ENCODE results near the gene JARID2. TPM values are rescaled to one million over a fixed set of nuclear protein-coding genes. Genes with fewer than 3 reads are reported as not detected.

The JARID2 gene
- total and polyA plus RNA-seq, 2 of the 8 experiments (the other 6 are each of a cell fraction or from before 2014, with no cell fraction given): 60.1 to 239 TPM

- FAIRE-seq: peak; percentile 65
- DNase-seq (ENCODE audit: low read depth in 1 of 2, low spot score in 2 of 2): no peak
- CTCF ChIA-PET (ENCODE audit: partially characterized antibody): interaction anchor here (0.6 to 3.7 kb wide), 37 partner anchors 9 to 1039 kb away, joined by 3 to 16 read pairs (median 3); no protein-coding TSS in a partner anchor
- Histone ChIP-seq H2BK120ac (replicated peaks; ENCODE audit: low read depth, low read length) (no peak overlapping the region), H4K20me1 (replicated peaks in 1 of 2; ENCODE audit: control insufficient read depth in 1 of 2, insufficient read depth in 2 of 2, low read length in 2 of 2) (peaks cover 64% of the 10 kb centered on the region in 2 experiments), H3K9me3 (ENCODE audit: insufficient read depth in 2 of 2, low read depth in 1 of 2, low read length in 1 of 2) (no peaks in the 10 kb centered on the region), H3K4ac (replicated peaks; ENCODE audit: insufficient read length, low read depth, low read length) (peak overlapping the region; percentile 10), H3K23ac (ENCODE audit: insufficient read length) (no peak overlapping the region), H3K23me2 (ENCODE audit: low read depth, low read length) (no peaks in the 10 kb centered on the region), H3K79me1 (ENCODE audit: low read depth, low read length) (peaks cover 10% of the 10 kb centered on the region; the same call in 1 of the 2 replicates), H3K27ac (ENCODE audit: low read depth, low read length) (no peak overlapping the region), H3K4me3 (ENCODE audit: extremely low read depth in 1 of 4, insufficient read depth in 2 of 4, low read depth in 3 of 4, low read length in 4 of 4) (no peak overlapping the region), H2BK12ac (ENCODE audit: low read depth, low read length) (no peak overlapping the region), H2AFZ (ENCODE audit: low read length) (no peak overlapping the region), H3K56ac (replicated peaks; ENCODE audit: insufficient read length, low read depth, low read length) (no peak overlapping the region), H2BK15ac (ENCODE audit: low read length) (no peak overlapping the region), H3K18ac (ENCODE audit: extremely low read depth, low read length) (0 out of 2 replicates have a peak overlapping the region, but pooled peaks have one; percentile 51), H2AK5ac (ENCODE audit: low read depth, low read length) (no peak overlapping the region), H3K27me3 (replicated peaks in 1 of 4; ENCODE audit: control insufficient read depth in 3 of 4, extremely low read depth in 1 of 4, insufficient read depth in 3 of 4, low read length in 3 of 4) (no peaks in the 10 kb centered on the region), H4K5ac (ENCODE audit: insufficient read length, low read depth, low read length) (no peak overlapping the region), H4K8ac (ENCODE audit: extremely low read depth, insufficient read depth, low read length) (peak overlapping the region; percentile 54; the same call in 1 of the 2 replicates), H3K4me2 (ENCODE audit: insufficient read depth in 1 of 2, low read depth in 2 of 2, low read length in 2 of 2) (no peak overlapping the region; a peak in 2 of 4 replicates), H3K9ac (replicated peaks in 1 of 4; ENCODE audit: extremely low read depth in 1 of 4, low read depth in 3 of 4, low read length in 3 of 4) (no peak overlapping the region), H3K4me1 (replicated peaks in 1 of 4; ENCODE audit: control insufficient read depth in 3 of 4, insufficient read depth in 4 of 4, low read length in 3 of 4) (peaks cover 7 to 46% (median 33%) of the 10 kb centered on the region in 4 experiments), H3K36me3 (ENCODE audit: control insufficient read depth in 2 of 4, insufficient read depth in 4 of 4, low read length in 3 of 4) (peaks cover 0 to 3% (median 0%) of the 10 kb centered on the region in 4 experiments; a peak in 1 of 8 replicates), H2BK20ac (ENCODE audit: low read length) (no peak overlapping the region), H3K79me2 (ENCODE audit: control insufficient read depth in 1 of 2, insufficient read depth in 2 of 2, low read length in 2 of 2) (peaks cover 86 to 100% of the 10 kb centered on the region in 2 experiments), H3K14ac (ENCODE audit: insufficient read length) (no peak overlapping the region), H2BK5ac (ENCODE audit: low read depth, low read length) (0 out of 2 replicates have a peak overlapping the region, but pooled peaks have one; percentile 12), H4K91ac (replicated peaks; ENCODE audit: insufficient read length, low read length) (no peak overlapping the region)
- POLR2A ChIA-PET (ENCODE audit: partially characterized antibody): interaction anchor here (0.8 to 1.6 kb wide), 3 partner anchors 10 to 17 kb away, joined by 3 to 6 read pairs (median 3); no protein-coding TSS in a partner anchor
- WGBS, 2 experiments (ENCODE audit: extremely low coverage in 1 of 2, insufficient coverage in 1 of 2, insufficient read length in 1 of 2, insufficient replicate concordance in 2 of 2, low coverage in 1 of 2, low lambda C conversion rate in 2 of 2, missing lambda C conversion rate in 1 of 2): 76% methylated on average over 14 of the region's 14 CpGs; no CpG with 5 or more reads in 1 of the 2 experiments
- TF ChIP-seq KDM5A (IDR thresholded peaks at IDR 0.05; ENCODE audit: low read length) (no peak), NRF1 (IDR thresholded peaks at IDR 0.05; ENCODE audit: low read depth, low read length) (no peak), POLR2A (IDR thresholded peaks at IDR 0.05; ENCODE audit: control extremely low read depth in 1 of 2, low read depth in 2 of 2, low read length in 2 of 2) (peak in 1 of 2 experiments; percentile 25), TBP (IDR thresholded peaks at IDR 0.05; ENCODE audit: low read depth, low read length) (no peak), PHF8 (conservative IDR thresholded peaks at IDR 0.05; ENCODE audit: low read depth, low read length) (no peak), RXRA (IDR thresholded peaks at IDR 0.05; ENCODE audit: insufficient read depth, low read depth, low read length) (no peak), ASH2L (IDR thresholded peaks at IDR 0.05; ENCODE audit: low read length) (no peak), RAD21 (IDR thresholded peaks at IDR 0.05 in 1 of 2, conservative IDR thresholded peaks at IDR 0.05 in 1 of 2; ENCODE audit: low read depth in 2 of 2, low read length in 2 of 2) (peak; percentile 86 to 88), POLR2AphosphoS5 (IDR thresholded peaks at IDR 0.05; ENCODE audit: low read depth, low read length) (peak; percentile 55; the same call in 1 of the 2 replicates), SIX5 (IDR thresholded peaks at IDR 0.05; ENCODE audit: low read depth, low read length) (no peak)
These were observed 144.2 kb downstream of the JARID2 start for GRCh38 chr6:15389765-15390723.
